HG03442 (cell line): ENCODE measurements around the gene FRRS1L.

Experiments
- ATAC-seq: cut with Tn5 transposase; IDR thresholded peaks from one replicate; pipeline ENCODE4 v1.9.1; 2021; ENCODE audit warnings: mild to moderate bottlenecking, moderate library complexity; ENCODE audit not compliant: unreplicated experiment

Gene FRRS1L

DNA sequence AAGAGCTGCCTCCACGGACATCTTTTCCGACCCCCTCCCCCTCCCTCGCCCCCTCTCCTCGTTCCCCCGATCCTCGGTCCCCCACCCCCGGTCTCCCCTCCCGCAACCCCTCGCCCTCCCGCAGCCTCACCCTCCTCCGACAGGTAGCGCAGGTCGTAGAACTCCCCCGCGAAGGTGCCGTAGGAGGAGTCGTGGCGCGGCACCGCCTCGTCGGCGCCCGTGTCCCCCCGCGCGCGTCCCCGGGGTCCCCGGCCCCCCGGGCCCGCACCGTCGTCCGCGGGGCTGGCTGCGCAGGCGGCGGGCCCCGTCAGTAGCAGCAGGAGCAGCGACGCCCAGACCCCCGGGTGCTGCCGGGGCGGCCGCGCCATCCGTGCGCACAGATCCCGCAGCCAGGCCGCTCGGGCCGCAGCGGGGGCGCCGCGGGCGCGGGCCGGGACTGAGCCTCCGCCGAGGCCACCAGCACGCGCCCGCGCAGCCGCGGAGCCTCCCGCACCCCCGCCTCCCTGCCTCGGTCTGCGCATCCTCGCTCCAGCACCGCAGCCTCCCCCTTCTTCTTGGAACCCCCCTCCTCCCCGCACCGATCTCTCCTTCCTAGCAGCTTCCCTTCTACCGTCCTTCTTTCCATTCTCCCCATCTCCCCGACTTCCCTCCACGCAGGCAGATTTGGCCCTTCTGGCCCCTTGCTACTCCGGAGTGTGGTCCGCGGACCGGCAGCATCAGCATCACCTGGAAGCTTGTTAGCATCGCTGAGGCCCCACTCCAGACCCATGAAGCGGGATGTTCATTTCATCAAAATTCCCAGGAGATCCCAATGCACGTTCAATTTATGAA lies at the start of gene FRRS1L:
Gene FRRS1L, minus strand, starts transcription at position 479 of the 831 bp plus-strand sequence. Its CDS starts 111 bp downstream, at position 368.
- ATAC-seq, result no peak

- no peak for ATAC-seq
Observed at GRCh38 chr9:109214414-109214813, 47.4 kb upstream of the FRRS1L start.

GRCh38 chr9:109213285-109214121 lies 46.5 kb upstream of the FRRS1L start:
- ATAC-seq, result no peak

DNA sequence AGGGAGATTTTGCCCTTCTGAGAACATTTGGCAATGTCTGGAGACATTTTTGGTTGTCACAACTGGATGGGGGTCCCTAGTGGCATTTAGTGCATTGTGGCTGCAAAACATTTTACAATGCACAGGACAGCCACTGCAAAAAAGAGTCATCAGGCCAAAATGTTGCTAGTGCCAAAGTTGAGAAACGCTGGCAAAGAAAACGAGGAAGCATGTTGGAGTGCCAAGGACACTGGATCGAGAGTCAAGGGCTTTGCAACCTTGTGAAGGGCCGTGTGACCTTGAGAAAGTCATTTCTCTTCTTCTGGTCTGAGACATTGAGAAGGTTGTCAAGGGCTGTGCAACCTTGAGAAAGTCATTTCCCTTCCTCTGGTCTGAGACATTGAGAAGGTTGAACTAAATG lies 45.7 kb upstream of the FRRS1L start:
- ATAC-seq, result no peak

GRCh38 chr9:109206670-109207069 lies 39.6 kb upstream of the FRRS1L start:
- no peak for ATAC-seq

- ATAC-seq, result no peak
Observed at GRCh38 chr9:109205526-109205925, 38.5 kb upstream of the FRRS1L start.

GRCh38 chr9:109203761-109204360 lies 36.8 kb upstream of the FRRS1L start:
- no peak for ATAC-seq

- no peak for ATAC-seq
Observed at GRCh38 chr9:109199676-109200075, 32.6 kb upstream of the FRRS1L start.

DNA sequence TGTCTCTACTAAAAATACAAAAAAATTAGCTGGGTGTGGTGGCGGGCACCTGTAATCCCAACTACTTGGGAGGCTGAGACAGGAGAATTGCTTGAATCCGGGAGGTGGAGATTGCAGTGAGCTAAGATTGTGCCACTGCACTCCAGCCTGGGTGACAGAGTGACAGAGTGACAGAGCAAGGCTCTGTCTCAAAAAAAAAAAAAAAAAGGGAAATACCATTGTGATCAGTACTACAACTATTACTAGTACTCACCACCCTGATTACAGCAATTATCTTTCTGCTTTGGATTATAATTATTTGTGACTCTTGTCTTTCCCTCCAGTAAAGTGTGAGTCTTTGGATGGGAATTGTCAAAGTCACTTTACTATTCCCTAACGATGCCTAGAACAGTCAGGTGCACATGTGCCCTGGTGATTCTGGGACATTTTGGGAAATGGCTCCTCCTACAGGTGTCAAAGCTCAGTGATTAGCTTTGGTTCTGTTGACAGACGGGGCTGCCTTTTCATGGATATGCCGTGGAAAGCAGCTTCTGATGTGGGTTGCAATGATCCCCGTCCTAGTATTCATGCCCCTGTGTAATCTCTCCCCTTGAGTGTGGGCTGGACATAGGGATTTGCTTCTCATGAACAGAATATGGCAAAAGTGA lies 31.8 kb upstream of the FRRS1L start:
- no peak for ATAC-seq

- ATAC-seq, result no peak
Observed at GRCh38 chr9:109193974-109194556, 27.0 kb upstream of the FRRS1L start.

GRCh38 chr9:109192732-109193361 lies 25.8 kb upstream of the FRRS1L start:
- no peak for ATAC-seq

- ATAC-seq, result no peak
Observed at GRCh38 chr9:109191746-109192145, 24.7 kb upstream of the FRRS1L start.

GRCh38 chr9:109190151-109190550 lies 23.1 kb upstream of the FRRS1L start:
- no peak for ATAC-seq

- ATAC-seq, result no peak
Observed at GRCh38 chr9:109186857-109187520, 19.9 kb upstream of the FRRS1L start.

- no peak for ATAC-seq
Observed at GRCh38 chr9:109182940-109183798, 16.1 kb upstream of the FRRS1L start.

DNA sequence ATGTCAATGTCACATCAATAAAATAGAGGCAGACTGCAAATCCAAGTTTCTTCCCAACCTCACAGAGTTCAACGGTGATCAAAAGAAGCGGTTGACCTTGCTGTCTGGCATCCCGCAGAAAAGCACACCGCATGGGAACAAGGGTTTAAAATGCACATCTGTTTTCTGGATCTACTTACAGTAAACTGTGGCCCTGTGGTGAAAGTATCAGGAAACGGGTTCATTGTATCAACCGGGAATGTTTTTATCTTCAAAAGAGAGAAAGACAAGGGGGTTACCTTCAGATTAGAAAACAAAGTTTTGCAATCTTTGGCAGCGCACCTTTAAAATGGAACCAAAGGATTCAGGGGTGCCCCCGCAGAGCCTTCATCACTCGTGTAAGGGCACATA lies 15.5 kb upstream of the FRRS1L start:
- ATAC-seq, result no peak

GRCh38 chr9:109181284-109181683 lies 14.2 kb upstream of the FRRS1L start:
- peak; percentile 89 for ATAC-seq

DNA sequence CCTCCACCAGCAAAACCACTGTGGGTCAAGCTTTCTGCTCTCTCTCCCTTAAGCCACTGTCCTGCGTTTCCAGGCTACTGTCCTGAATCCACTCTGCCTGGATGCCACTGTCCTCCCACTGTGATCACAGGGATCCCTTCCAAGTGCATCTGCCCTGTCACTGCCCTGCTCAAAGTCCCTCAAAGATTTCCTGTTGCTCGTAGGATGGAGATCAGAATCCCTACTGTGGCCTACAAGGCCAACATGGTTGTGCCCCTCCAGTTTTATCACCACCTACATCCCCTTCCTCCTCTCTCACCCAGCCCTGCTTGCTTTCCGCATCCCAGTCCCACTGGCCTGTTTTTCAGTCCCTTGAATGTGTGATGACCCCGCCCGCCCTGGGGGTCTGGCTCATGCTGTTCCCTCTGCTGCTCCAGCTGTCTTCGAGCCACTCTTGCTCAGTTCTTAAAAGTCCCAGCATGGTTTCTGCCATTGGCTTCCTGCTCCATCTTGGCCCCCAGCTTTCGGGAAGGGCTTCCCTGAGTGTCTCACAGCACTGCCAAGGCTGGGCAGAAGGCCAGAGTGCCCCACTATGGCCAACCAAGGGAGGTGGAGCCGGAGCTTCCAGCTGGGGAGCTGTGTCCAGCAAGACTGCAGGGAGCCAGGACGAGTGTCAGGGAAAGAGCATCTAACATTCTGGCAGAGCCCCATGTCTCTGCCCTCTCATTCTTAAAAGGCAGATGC lies 12.9 kb upstream of the FRRS1L start:
- ATAC-seq, result no peak
